Tibial nerve (tissue), 4 donors: ENCODE data around the gene ROBO2. TPM values are rescaled to one million over a fixed set of nuclear protein-coding genes. Genes with fewer than 3 reads are reported as not detected.
A peak's percentile ranks its signal among the peaks of the same experiment; 100 is the strongest.

Experiments used
- DNase-seq, 2 donors: peaks; one replicate each; pipeline ENCODE4 v3.0.0-alpha.2; 2019; ENCODE audit warnings: low spot score in 2 of 2
- H3K27ac ChIP-seq, 4 donors: fragments of 200-600 bp; sonication (generic) in 3 of 4; one replicate each; pipeline ENCODE4 v1.5.1; 2017 to 2019; ENCODE audit warnings: mild to moderate bottlenecking in 1 of 4
- H3K27me3 ChIP-seq, 2 donors: fragments of 200-600 bp; sonication (generic) in 1 of 2; one replicate each; pipeline versions ENCODE4 v1.5.1 to v1.6.0; 2017 to 2019
- H3K36me3 ChIP-seq, 3 donors: fragments of 200-600 bp; sonication (generic); one replicate each; pipeline ENCODE4 v1.5.1; 2018 to 2019
- H3K4me1 ChIP-seq, 4 donors: fragments of 200-600 bp; sonication (generic) in 3 of 4; one replicate each; pipeline ENCODE4 v1.5.1; 2017 to 2019
- H3K4me3 ChIP-seq, 4 donors: fragments of 200-600 bp; sonication (generic) in 3 of 4; one replicate each; pipeline ENCODE4 v1.5.1; 2017 to 2019; ENCODE audit warnings: mild to moderate bottlenecking in 1 of 4, moderate library complexity in 1 of 4
- H3K9me3 ChIP-seq, 4 donors: fragments of 200-600 bp; sonication (generic) in 3 of 4; one replicate each; pipeline ENCODE4 v1.5.1; 2017 to 2019
- EP300 ChIP-seq, 2 donors: sonication (generic); formaldehyde crosslinking; IDR thresholded peaks; one replicate each; pipeline ENCODE4 v1.6.1; 2017; ENCODE audit warnings: antibody characterized with exemption in 2 of 2, mild to moderate bottlenecking in 1 of 2
- POLR2A ChIP-seq, 2 donors: fragments of 450-650 bp; IDR thresholded peaks; one replicate each; pipeline ENCODE4 v1.6.1; 2017; ENCODE audit warnings: antibody characterized with exemption in 2 of 2, mild to moderate bottlenecking in 2 of 2, moderate library complexity in 2 of 2
- WGBS, 2 donors: methylation state at CpG; one replicate each; pipeline ENCODE4 v1.1.5; 2018; 5-methylcytosine and 5-hydroxymethylcytosine counted together
- total RNA-seq, 4 donors: library from RNA; depleted of rRNA; stranded (reverse); fragments of >200 nt; gene quantifications; one replicate each; pipeline ENCODE4 v1.1.0, GENCODE V29; 2016
- TF ChIP-seq, protein P1 (sequence below), 5 experiments: fragments of 200-600 bp in 3 of 5; fragments of 450-650 bp in 2 of 5; sonication (generic) in 3 of 5; IDR thresholded peaks; one replicate each; pipeline ENCODE4 v1.5.1; 2016 to 2019; ENCODE audit warnings: antibody characterized with exemption in 5 of 5, mild to moderate bottlenecking in 3 of 5, moderate library complexity in 2 of 5

The ROBO2 gene
- total RNA-seq, 4 donors from 2014 or later = 0.30 to 4.4 (median 1.9) TPM

GRCh38 chr3:77038468-77038929 lies 1.4 kb upstream of the ROBO2 start:
- Histone ChIP-seq H3K27ac (no peak overlapping the region), H3K9me3 (no peaks in the 10 kb centered on the region), H3K27me3 (peaks cover 0 to 36% of the 10 kb centered on the region in 2 donors), H3K4me1 (peaks cover 0 to 22% (median 2%) of the 10 kb centered on the region in 4 donors), H3K36me3 (no peaks in the 10 kb centered on the region), H3K4me3 (peak overlapping the region; percentile 33 to 55 (median 38))
- TF ChIP-seq POLR2A (IDR thresholded peaks at IDR 0.05) (no peak), EP300 (IDR thresholded peaks at IDR 0.05) (no peak)
- TF ChIP-seq, protein P1, sequence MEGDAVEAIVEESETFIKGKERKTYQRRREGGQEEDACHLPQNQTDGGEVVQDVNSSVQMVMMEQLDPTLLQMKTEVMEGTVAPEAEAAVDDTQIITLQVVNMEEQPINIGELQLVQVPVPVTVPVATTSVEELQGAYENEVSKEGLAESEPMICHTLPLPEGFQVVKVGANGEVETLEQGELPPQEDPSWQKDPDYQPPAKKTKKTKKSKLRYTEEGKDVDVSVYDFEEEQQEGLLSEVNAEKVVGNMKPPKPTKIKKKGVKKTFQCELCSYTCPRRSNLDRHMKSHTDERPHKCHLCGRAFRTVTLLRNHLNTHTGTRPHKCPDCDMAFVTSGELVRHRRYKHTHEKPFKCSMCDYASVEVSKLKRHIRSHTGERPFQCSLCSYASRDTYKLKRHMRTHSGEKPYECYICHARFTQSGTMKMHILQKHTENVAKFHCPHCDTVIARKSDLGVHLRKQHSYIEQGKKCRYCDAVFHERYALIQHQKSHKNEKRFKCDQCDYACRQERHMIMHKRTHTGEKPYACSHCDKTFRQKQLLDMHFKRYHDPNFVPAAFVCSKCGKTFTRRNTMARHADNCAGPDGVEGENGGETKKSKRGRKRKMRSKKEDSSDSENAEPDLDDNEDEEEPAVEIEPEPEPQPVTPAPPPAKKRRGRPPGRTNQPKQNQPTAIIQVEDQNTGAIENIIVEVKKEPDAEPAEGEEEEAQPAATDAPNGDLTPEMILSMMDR (IDR thresholded peaks at IDR 0.05) = peak; percentile 40 to 73 (median 61)
- DNase-seq = peak; percentile 23 to 44
- WGBS, 2 donors = 0 to 1% methylated on average over 21 of the region's 21 CpGs

DNA sequence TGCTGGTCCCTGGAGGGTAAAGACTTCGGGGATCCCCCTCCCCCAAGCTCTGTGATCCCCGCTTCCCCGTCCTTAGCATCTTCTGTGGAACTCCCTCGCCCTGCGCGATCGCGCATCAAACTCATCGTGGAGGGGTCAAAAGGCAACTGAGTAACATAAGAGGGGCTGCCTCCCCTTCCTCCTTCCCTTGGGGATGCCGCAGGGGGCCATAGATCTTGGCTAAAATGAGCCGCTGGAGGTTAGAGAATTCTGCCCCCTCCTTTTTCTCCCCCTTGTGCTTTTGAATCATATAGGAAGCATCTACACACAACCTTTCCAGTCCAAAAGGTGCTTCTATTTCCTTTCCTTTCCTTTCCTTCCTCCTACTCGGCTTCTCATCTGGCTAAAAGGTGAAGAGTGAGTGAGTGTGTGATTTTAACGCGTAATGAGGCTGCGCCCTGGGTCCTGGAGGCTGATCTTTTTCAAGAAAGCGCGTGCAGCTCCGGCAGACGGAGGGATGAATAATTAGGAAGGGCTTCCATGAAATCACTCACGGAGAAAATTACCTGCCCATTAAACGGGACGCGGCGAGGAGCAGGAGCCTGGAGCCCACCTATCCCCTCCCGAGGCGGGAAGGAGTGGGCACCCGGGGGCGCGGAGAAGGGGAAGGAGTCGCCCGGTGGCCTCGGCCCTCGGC lies 831 bp upstream of the ROBO2 start:
- Histone ChIP-seq H3K9me3 (no peaks in the 10 kb centered on the region), H3K27ac (no peak overlapping the region), H3K27me3 (peaks cover 0 to 40% of the 10 kb centered on the region in 2 donors), H3K36me3 (no peaks in the 10 kb centered on the region), H3K4me3 (peak overlapping the region; percentile 33 to 55 (median 38)), H3K4me1 (peaks cover 0 to 22% (median 2%) of the 10 kb centered on the region in 4 donors)
- TF ChIP-seq EP300 (IDR thresholded peaks at IDR 0.05) (no peak), POLR2A (IDR thresholded peaks at IDR 0.05) (no peak)
- TF ChIP-seq, protein P1 (IDR thresholded peaks at IDR 0.05) = no peak
- WGBS, 2 donors = 2% methylated on average over 25 to 32 of the region's 33 CpGs
- no peak for DNase-seq

DNA sequence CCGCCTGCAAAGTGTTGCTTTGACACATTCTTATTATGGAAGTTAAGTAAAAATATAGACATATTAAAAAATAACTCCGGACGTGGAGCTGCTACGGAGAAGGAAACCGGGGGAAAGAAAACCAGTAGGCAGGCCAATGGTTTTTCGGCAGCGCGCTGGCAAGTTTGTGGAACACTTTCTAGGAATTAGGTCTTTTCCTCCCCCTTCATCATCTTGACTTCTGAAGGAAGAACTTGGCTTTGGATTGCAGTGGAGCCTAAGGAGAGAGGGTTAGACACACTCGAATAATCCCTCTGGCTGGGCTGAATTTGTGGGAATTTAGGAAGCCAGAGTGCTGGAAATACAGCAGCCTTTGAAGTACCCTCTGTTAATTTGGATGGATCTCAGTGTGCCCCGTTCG lies 317 bp downstream of the ROBO2 start:
- Histone ChIP-seq H3K36me3 (no peaks in the 10 kb centered on the region), H3K27me3 (peaks cover 0 to 40% of the 10 kb centered on the region in 2 donors), H3K9me3 (no peaks in the 10 kb centered on the region), H3K27ac (no peak overlapping the region), H3K4me1 (peaks cover 0 to 22% (median 2%) of the 10 kb centered on the region in 4 donors), H3K4me3 (peak overlapping the region; percentile 33 to 55 (median 38))
- TF ChIP-seq EP300 (IDR thresholded peaks at IDR 0.05) (no peak), POLR2A (IDR thresholded peaks at IDR 0.05) (no peak)
- TF ChIP-seq, protein P1 (IDR thresholded peaks at IDR 0.05) = no peak
- DNase-seq = no peak
- 6 to 8% methylated on average over 11 of the region's 11 CpGs for WGBS, 2 donors

GRCh38 chr3:77040926-77041722 lies 1.2 kb downstream of the ROBO2 start:
- H3K27me3 ChIP-seq = peaks cover 0 to 37% of the 10 kb centered on the region in 2 donors
- no peak overlapping the region for H3K27ac ChIP-seq
- peaks cover 0 to 22% (median 2%) of the 10 kb centered on the region in 4 donors for H3K4me1 ChIP-seq
- 68 to 69% methylated on average over 9 of the region's 9 CpGs for WGBS, 2 donors
- H3K9me3 ChIP-seq = no peaks in the 10 kb centered on the region
- TF ChIP-seq EP300 (IDR thresholded peaks at IDR 0.05) (no peak), POLR2A (IDR thresholded peaks at IDR 0.05) (no peak)
- TF ChIP-seq, protein P1 (IDR thresholded peaks at IDR 0.05) = no peak
- no peak overlapping the region for H3K4me3 ChIP-seq
- no peaks in the 10 kb centered on the region for H3K36me3 ChIP-seq
- DNase-seq = no peak

DNA sequence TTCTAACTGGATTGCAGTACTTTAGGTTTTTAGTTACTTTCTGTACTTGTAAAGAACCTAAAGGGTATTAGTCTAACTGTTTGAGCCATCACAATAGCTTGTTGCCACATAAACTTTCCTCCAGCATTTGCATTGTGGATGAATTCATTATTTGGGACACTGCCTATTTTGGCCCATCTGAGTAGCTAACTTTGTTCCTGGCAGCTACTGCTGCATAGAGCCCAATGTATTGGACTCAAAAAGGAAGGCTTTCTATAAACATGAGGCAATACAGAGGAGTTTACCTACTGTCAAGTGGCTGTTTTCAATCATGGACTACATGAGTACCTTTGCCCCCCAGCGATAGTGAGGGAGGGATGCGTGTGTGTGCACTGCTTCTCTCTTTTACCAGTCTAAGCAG lies 1.9 kb downstream of the ROBO2 start:
- DNase-seq = no peak
- H3K36me3 ChIP-seq = no peaks in the 10 kb centered on the region
- 88 to 97% methylated on average over 2 of the region's 2 CpGs for WGBS, 2 donors

More for the DNA sequence above, 1.9 kb downstream of the ROBO2 start:
- peaks cover 0 to 33% of the 10 kb centered on the region in 2 donors for H3K27me3 ChIP-seq
- H3K9me3 ChIP-seq = no peaks in the 10 kb centered on the region
- H3K4me3 ChIP-seq = no peak overlapping the region
- H3K4me1 ChIP-seq = peaks cover 0 to 22% (median 2%) of the 10 kb centered on the region in 4 donors
- no peak overlapping the region for H3K27ac ChIP-seq
- TF ChIP-seq POLR2A (IDR thresholded peaks at IDR 0.05) = no peak
- TF ChIP-seq, protein P1 (IDR thresholded peaks at IDR 0.05) = no peak
- TF ChIP-seq EP300 (IDR thresholded peaks at IDR 0.05) = no peak
